Measurements from ENCODE around the gene WNT6.

Gene WNT6

GRCh38 chr2:218897394-218898108, 37.9 kb downstream of the WNT6 start:
- DNase-seq (ENCODE audit: insufficient read length): no peak
- TF ChIP-seq POLR2A (IDR thresholded peaks at IDR 0.05; ENCODE audit: low read depth, low read length) (no peak), POLR2AphosphoS5 (IDR thresholded peaks at IDR 0.05; ENCODE audit: low read depth, low read length) (no peak), TAF1 (IDR thresholded peaks at IDR 0.05; ENCODE audit: borderline replicate concordance, low read depth, low read length) (no peak)
- FAIRE-seq: peak; percentile 33

- FAIRE-seq (peak; percentile 97), DNase-seq (ENCODE audit: insufficient read length) (peak; percentile 78)
- TF ChIP-seq TAF1 (IDR thresholded peaks at IDR 0.05; ENCODE audit: borderline replicate concordance, low read depth, low read length) (no peak), POLR2A (IDR thresholded peaks at IDR 0.05; ENCODE audit: low read depth, low read length) (no peak)
Measured at GRCh38 chr2:218898109-218898878, 38.7 kb downstream of the WNT6 start.

GRCh38 chr2:218899147-218899546, 39.5 kb downstream of the WNT6 start:
- FAIRE-seq: no peak
- TF ChIP-seq POLR2AphosphoS5 (IDR thresholded peaks at IDR 0.05; ENCODE audit: low read depth, low read length): no peak
- TF ChIP-seq POLR2A (IDR thresholded peaks at IDR 0.05; ENCODE audit: low read depth, low read length): no peak
- DNase-seq (ENCODE audit: insufficient read length): no peak

- FAIRE-seq: no peak
- DNase-seq (ENCODE audit: insufficient read length): no peak
- no peak for TF ChIP-seq TAF1 (IDR thresholded peaks at IDR 0.05; ENCODE audit: borderline replicate concordance, low read depth, low read length)
- no peak for TF ChIP-seq POLR2A (IDR thresholded peaks at IDR 0.05; ENCODE audit: low read depth, low read length)
- TF ChIP-seq POLR2AphosphoS5 (IDR thresholded peaks at IDR 0.05; ENCODE audit: low read depth, low read length): no peak
Measured at GRCh38 chr2:218902427-218902826, 42.8 kb downstream of the WNT6 start.

GRCh38 chr2:218904176-218904575, 44.6 kb downstream of the WNT6 start:
- no peak for FAIRE-seq
- TF ChIP-seq TAF1 (IDR thresholded peaks at IDR 0.05; ENCODE audit: borderline replicate concordance, low read depth, low read length) (no peak), POLR2A (IDR thresholded peaks at IDR 0.05; ENCODE audit: low read depth, low read length) (no peak), POLR2AphosphoS5 (IDR thresholded peaks at IDR 0.05; ENCODE audit: low read depth, low read length) (no peak)
- no peak for DNase-seq (ENCODE audit: insufficient read length)

GRCh38 chr2:218908721-218909619, 49.4 kb downstream of the WNT6 start:
- FAIRE-seq (peak; percentile 98), DNase-seq (ENCODE audit: insufficient read length) (peak; percentile 79)
- TF ChIP-seq POLR2AphosphoS5 (IDR thresholded peaks at IDR 0.05; ENCODE audit: low read depth, low read length): peak; percentile 65
- TF ChIP-seq POLR2A (IDR thresholded peaks at IDR 0.05; ENCODE audit: low read depth, low read length): peak; percentile 73
- TF ChIP-seq TAF1 (IDR thresholded peaks at IDR 0.05; ENCODE audit: borderline replicate concordance, low read depth, low read length): peak; percentile 45; the same call in 1 of the 2 replicates

- TF ChIP-seq POLR2AphosphoS5 (IDR thresholded peaks at IDR 0.05; ENCODE audit: low read depth, low read length) (no peak), TAF1 (IDR thresholded peaks at IDR 0.05; ENCODE audit: borderline replicate concordance, low read depth, low read length) (no peak), POLR2A (IDR thresholded peaks at IDR 0.05; ENCODE audit: low read depth, low read length) (no peak)
- DNase-seq (ENCODE audit: insufficient read length) (no peak), FAIRE-seq (no peak)
Measured at GRCh38 chr2:218910741-218911140, 51.1 kb downstream of the WNT6 start.

- TF ChIP-seq POLR2A (IDR thresholded peaks at IDR 0.05; ENCODE audit: low read depth, low read length) (no peak), POLR2AphosphoS5 (IDR thresholded peaks at IDR 0.05; ENCODE audit: low read depth, low read length) (no peak), TAF1 (IDR thresholded peaks at IDR 0.05; ENCODE audit: borderline replicate concordance, low read depth, low read length) (no peak)
- FAIRE-seq (no peak), DNase-seq (ENCODE audit: insufficient read length) (no peak)
Measured at GRCh38 chr2:218920504-218920903, 60.9 kb downstream of the WNT6 start.
